Immature natural killer cell (primary cell): ENCODE results near the gene RIMBP2. TPM values are rescaled to one million over a fixed set of nuclear protein-coding genes. Genes with fewer than 3 reads are reported as not detected.

Experiments
- DNase-seq, 3 donors: peaks; one replicate each; pipeline ENCODE4 v3.0.0; 2022; ENCODE audit warnings: mixed read lengths in 1 of 3
- H3K27ac Mint-ChIP-seq, 6 donors: one replicate each; pipeline ENCODE4 v1.8.0; 2020; ENCODE audit warnings: mixed read lengths in 6 of 6, mild to moderate bottlenecking in 5 of 6, inconsistent platforms in 4 of 6, moderate library complexity in 3 of 6
- H3K27me3 Mint-ChIP-seq, 3 donors: one replicate each; pipeline ENCODE4 v1.8.0; 2020 to 2021; ENCODE audit warnings: low read depth in 3 of 3, mild to moderate bottlenecking in 3 of 3, mixed read lengths in 3 of 3, moderate library complexity in 3 of 3, inconsistent platforms in 1 of 3
- H3K36me3 Mint-ChIP-seq, 3 donors: one replicate each; pipeline ENCODE4 v1.8.0; 2020; ENCODE audit warnings: mixed read lengths in 3 of 3, inconsistent platforms in 2 of 3, mild to moderate bottlenecking in 2 of 3
- H3K4me1 Mint-ChIP-seq, 2 donors: one replicate each; pipeline ENCODE4 v1.8.0; 2020; ENCODE audit warnings: inconsistent platforms in 2 of 2, mild to moderate bottlenecking in 2 of 2, mixed read lengths in 2 of 2, moderate library complexity in 1 of 2
- H3K4me3 Mint-ChIP-seq, 5 donors: one replicate each; pipeline ENCODE4 v1.8.0; 2020; ENCODE audit warnings: mild to moderate bottlenecking in 5 of 5, mixed read lengths in 5 of 5, inconsistent platforms in 3 of 5, moderate library complexity in 3 of 5
- H3K9me3 Mint-ChIP-seq, 6 donors: one replicate each; pipeline ENCODE4 v1.8.0; 2020; ENCODE audit warnings: mild to moderate bottlenecking in 6 of 6, mixed read lengths in 6 of 6, inconsistent platforms in 4 of 6, moderate library complexity in 3 of 6
- polyA plus RNA-seq, 3 donors: library from polyadenylated mRNA; unstranded; fragments of 300-500 nt; fragmentation: Illumina TruSeq; gene quantifications; one replicate each; pipeline ENCODE4 v1.2.3, GENCODE V29; 2021

RIMBP2 gene
- polyA plus RNA-seq, 3 donors from 2014 or later, result not detected

DNA sequence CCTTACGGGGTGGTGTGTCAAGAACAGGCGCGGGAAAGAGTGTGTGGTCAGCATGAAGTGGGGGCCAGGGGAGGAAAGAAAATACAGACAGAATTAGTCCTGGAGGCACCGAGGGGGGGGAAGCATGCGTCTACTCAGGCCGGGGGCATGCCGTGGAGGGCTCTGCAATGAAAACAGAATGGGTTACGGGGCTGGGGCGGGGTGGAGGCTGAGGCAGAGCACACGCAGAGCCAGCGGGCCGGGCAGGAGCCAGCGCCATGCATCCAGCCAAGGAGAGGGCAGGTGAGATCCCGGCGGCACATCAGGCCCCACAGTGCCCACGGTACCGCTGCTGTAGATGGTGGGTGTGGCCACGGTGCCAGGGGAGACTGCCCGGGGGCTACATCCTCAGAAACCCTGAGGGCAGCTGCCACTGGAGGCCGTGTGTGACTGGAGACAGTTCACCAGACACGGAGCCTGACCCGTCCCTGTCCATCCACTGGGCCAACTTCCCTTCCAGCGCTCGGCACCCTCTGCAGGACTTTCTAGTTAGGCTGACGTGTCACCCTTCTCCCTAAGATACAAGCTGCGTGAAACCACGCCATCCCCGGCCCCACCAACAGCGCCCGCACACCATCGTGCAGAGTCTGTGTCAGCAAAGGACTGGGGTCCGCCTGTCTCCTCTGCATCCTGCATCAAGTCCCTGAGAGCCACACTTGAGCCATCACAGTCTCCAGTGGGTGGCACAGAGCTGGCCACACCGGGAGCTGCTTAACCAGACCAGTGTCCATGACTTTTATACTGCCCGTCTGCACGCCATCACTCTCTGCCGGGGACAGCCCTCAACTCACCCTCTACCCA, 291.0 kb downstream of the RIMBP2 start:
- DNase-seq, result no peak

GRCh38 chr12:130423991-130424857, 291.9 kb downstream of the RIMBP2 start:
- Mint-ChIP-seq H3K4me3 (no peak overlapping the region), H3K4me1 (no peaks in the 10 kb centered on the region), H3K36me3 (no peaks in the 10 kb centered on the region), H3K27ac (no peak overlapping the region), H3K9me3 (peaks cover 0 to 5% (median 0%) of the 10 kb centered on the region in 6 donors), H3K27me3 (peaks cover 0 to 2% (median 0%) of the 10 kb centered on the region in 3 donors)
- DNase-seq, result no peak

More for the DNA sequence above, 291.0 kb downstream of the RIMBP2 start:
- H3K36me3 Mint-ChIP-seq, result no peaks in the 10 kb centered on the region
- H3K4me3 Mint-ChIP-seq, result no peak overlapping the region
- H3K4me1 Mint-ChIP-seq, result no peaks in the 10 kb centered on the region
- peaks cover 0 to 2% (median 0%) of the 10 kb centered on the region in 3 donors for H3K27me3 Mint-ChIP-seq
- H3K27ac Mint-ChIP-seq, result no peak overlapping the region
- peaks cover 0 to 5% (median 0%) of the 10 kb centered on the region in 6 donors for H3K9me3 Mint-ChIP-seq

GRCh38 chr12:130423136-130423535, 293.0 kb downstream of the RIMBP2 start:
- Mint-ChIP-seq H3K4me1 (no peaks in the 10 kb centered on the region), H3K4me3 (no peak overlapping the region), H3K27me3 (peaks cover 0 to 4% (median 0%) of the 10 kb centered on the region in 3 donors), H3K36me3 (no peaks in the 10 kb centered on the region), H3K9me3 (peaks cover 0 to 5% (median 0%) of the 10 kb centered on the region in 6 donors), H3K27ac (no peak overlapping the region)
- no peak for DNase-seq

DNA sequence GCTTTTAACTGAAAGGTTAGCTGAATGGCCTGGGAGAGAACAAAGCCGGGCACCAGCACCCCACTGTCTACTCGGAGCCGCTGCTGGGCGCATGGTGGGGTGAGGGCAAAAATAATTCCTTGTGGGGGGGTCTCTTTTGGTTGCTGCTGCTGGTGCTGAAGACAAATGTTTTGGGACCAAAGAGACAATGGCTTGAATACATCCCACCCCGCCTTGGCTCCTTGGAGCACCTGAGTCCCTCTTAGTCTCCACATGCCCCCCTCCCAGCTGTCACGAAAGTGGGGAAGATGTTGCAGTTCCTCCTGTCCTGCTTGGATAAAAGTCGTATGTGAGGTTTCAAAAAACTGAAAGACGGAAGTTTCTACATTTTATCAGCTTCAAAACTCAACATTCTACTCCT, 293.4 kb downstream of the RIMBP2 start:
- H3K9me3 Mint-ChIP-seq, result peaks cover 0 to 3% (median 0%) of the 10 kb centered on the region in 6 donors
- H3K27ac Mint-ChIP-seq, result no peak overlapping the region
- H3K36me3 Mint-ChIP-seq, result no peaks in the 10 kb centered on the region
- H3K4me1 Mint-ChIP-seq, result no peaks in the 10 kb centered on the region
- H3K27me3 Mint-ChIP-seq, result peaks cover 0 to 4% (median 1%) of the 10 kb centered on the region in 3 donors
- no peak overlapping the region for H3K4me3 Mint-ChIP-seq
- DNase-seq, result no peak

DNA sequence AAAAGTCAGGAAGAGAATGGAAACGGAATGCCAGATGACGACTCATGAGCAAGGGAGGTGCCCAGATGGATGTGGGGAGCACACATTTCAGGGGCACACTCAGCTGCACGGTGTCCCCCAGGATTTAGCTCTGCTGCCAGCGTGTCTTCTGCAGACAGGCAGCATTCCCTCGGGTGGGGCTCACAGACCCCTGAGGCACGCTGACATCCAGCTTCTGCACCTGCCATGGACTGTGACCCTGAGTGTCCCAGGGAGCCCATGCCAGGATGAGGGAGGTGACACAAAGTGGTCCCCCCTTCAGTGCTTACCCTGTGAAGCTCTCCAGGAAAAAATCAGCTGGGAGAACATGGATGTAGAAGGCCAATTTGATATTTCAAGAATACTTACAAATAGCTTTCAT, 294.2 kb downstream of the RIMBP2 start:
- no peaks in the 10 kb centered on the region for H3K4me1 Mint-ChIP-seq
- peaks cover 0 to 2% (median 0%) of the 10 kb centered on the region in 6 donors for H3K9me3 Mint-ChIP-seq
- H3K4me3 Mint-ChIP-seq, result no peak overlapping the region
- no peak overlapping the region for H3K27ac Mint-ChIP-seq
- DNase-seq, result no peak
- H3K36me3 Mint-ChIP-seq, result no peaks in the 10 kb centered on the region
- peaks cover 3 to 5% (median 4%) of the 10 kb centered on the region in 3 donors for H3K27me3 Mint-ChIP-seq

- Mint-ChIP-seq H3K4me3 (no peak overlapping the region), H3K9me3 (peaks cover 0 to 4% (median 0%) of the 10 kb centered on the region in 6 donors), H3K27ac (no peak overlapping the region), H3K27me3 (peaks cover 3 to 5% (median 4%) of the 10 kb centered on the region in 3 donors), H3K36me3 (no peaks in the 10 kb centered on the region), H3K4me1 (no peaks in the 10 kb centered on the region)
- DNase-seq, result no peak
These were observed 296.0 kb downstream of the RIMBP2 start for GRCh38 chr12:130420071-130420470.

DNA sequence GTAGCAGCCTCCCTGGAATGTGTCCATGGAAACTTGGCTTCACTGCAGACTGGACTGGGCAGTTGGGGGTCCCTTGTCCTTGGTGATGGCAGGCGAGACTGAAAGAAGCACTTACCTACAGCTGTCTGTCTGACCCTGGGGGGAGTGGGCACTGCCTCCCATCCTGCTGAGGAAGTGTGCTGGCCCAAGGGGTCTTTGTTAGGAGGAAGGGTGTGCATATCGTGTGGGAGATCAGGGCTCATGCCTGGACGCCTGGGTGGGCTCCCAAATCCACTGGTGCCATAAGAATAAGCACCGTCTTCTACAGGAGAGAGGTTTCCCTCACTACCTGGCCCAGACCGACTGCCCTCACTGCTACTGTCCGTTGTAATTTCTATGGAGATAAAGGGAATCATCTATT, 297.0 kb downstream of the RIMBP2 start:
- H3K36me3 Mint-ChIP-seq, result no peaks in the 10 kb centered on the region
- no peak overlapping the region for H3K27ac Mint-ChIP-seq
- peaks cover 2 to 5% (median 3%) of the 10 kb centered on the region in 3 donors for H3K27me3 Mint-ChIP-seq
- DNase-seq, result no peak
- H3K4me3 Mint-ChIP-seq, result no peak overlapping the region
- no peaks in the 10 kb centered on the region for H3K4me1 Mint-ChIP-seq
- H3K9me3 Mint-ChIP-seq, result peaks cover 0 to 4% (median 0%) of the 10 kb centered on the region in 6 donors

GRCh38 chr12:130418251-130418650, 297.8 kb downstream of the RIMBP2 start:
- no peak overlapping the region for H3K4me3 Mint-ChIP-seq
- peaks cover 2 to 5% (median 3%) of the 10 kb centered on the region in 3 donors for H3K27me3 Mint-ChIP-seq

GRCh38 chr12:130414381-130414780, 301.7 kb downstream of the RIMBP2 start:
- peaks cover 2 to 13% (median 3%) of the 10 kb centered on the region in 3 donors for H3K27me3 Mint-ChIP-seq
- H3K36me3 Mint-ChIP-seq, result no peaks in the 10 kb centered on the region
- H3K27ac Mint-ChIP-seq, result no peak overlapping the region
- no peak for DNase-seq
- H3K4me1 Mint-ChIP-seq, result no peaks in the 10 kb centered on the region
- H3K9me3 Mint-ChIP-seq, result peaks cover 0 to 2% (median 0%) of the 10 kb centered on the region in 6 donors
- no peak overlapping the region for H3K4me3 Mint-ChIP-seq

More at GRCh38 chr12:130418251-130418650, 297.8 kb downstream of the RIMBP2 start:
- DNase-seq, result no peak
- no peak overlapping the region for H3K27ac Mint-ChIP-seq
- no peaks in the 10 kb centered on the region for H3K4me1 Mint-ChIP-seq
- H3K9me3 Mint-ChIP-seq, result peaks cover 0 to 4% (median 0%) of the 10 kb centered on the region in 6 donors
- no peaks in the 10 kb centered on the region for H3K36me3 Mint-ChIP-seq

DNA sequence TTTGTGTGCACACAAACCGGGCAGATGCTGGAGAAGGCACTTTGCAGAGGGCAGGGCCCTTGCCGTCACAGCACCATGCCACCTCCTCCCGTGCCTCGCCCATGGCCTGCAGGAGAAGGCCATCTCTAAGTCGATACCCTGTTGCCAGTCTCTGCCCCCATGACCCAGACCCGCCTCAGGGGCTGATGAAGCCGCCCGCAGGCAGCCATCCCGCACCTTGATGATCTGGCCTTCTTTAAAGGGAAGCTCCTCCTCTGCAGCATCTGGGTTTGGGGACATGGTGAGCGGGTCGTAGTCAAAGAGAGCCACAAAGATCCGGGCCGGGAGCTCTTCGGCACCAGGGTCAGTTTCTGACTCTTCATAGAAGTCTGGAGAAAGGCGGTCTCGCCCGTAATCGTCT, 302.2 kb downstream of the RIMBP2 start:
- no peak overlapping the region for H3K27ac Mint-ChIP-seq
- H3K4me1 Mint-ChIP-seq, result no peaks in the 10 kb centered on the region
- no peak for DNase-seq
- no peak overlapping the region for H3K4me3 Mint-ChIP-seq
- H3K9me3 Mint-ChIP-seq, result peaks cover 0 to 4% (median 0%) of the 10 kb centered on the region in 6 donors
- H3K36me3 Mint-ChIP-seq, result no peaks in the 10 kb centered on the region
- peaks cover 2 to 13% (median 3%) of the 10 kb centered on the region in 3 donors for H3K27me3 Mint-ChIP-seq

- peaks cover 0 to 4% (median 0%) of the 10 kb centered on the region in 6 donors for H3K9me3 Mint-ChIP-seq
- H3K4me3 Mint-ChIP-seq, result no peak overlapping the region
- no peak for DNase-seq
- peaks cover 0 to 11% (median 2%) of the 10 kb centered on the region in 3 donors for H3K27me3 Mint-ChIP-seq
- no peak overlapping the region for H3K27ac Mint-ChIP-seq
- H3K4me1 Mint-ChIP-seq, result no peaks in the 10 kb centered on the region
- no peaks in the 10 kb centered on the region for H3K36me3 Mint-ChIP-seq
These were observed 303.7 kb downstream of the RIMBP2 start for GRCh38 chr12:130412384-130412783.

DNA sequence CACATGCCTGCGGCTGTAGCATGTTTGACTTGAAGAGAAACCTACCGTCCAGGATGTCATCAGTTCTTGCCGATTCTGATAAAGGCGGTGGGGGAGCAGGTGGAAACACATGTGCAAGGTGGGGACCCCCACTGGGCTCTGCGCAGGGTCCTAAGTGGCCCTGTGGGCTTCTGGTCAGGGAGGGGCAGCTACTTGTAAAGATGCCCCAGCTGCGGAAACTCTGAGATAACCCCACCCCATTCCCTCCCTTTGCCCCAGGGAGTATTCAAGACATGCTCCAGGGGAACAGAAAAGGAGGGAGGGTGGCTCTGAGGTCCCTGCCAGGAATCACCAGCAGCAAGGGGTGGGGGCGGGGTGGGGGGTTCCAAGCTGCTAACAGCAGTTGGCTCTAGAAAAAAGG, 310.8 kb downstream of the RIMBP2 start:
- no peak overlapping the region for H3K27ac Mint-ChIP-seq
- DNase-seq, result no peak
- H3K9me3 Mint-ChIP-seq, result peaks cover 0 to 5% (median 0%) of the 10 kb centered on the region in 6 donors
- H3K4me1 Mint-ChIP-seq, result no peaks in the 10 kb centered on the region
- no peaks in the 10 kb centered on the region for H3K36me3 Mint-ChIP-seq
- H3K27me3 Mint-ChIP-seq, result peaks cover 1 to 5% (median 2%) of the 10 kb centered on the region in 3 donors
- H3K4me3 Mint-ChIP-seq, result no peak overlapping the region

- H3K36me3 Mint-ChIP-seq, result no peaks in the 10 kb centered on the region
- peaks cover 0 to 3% (median 2%) of the 10 kb centered on the region in 3 donors for H3K27me3 Mint-ChIP-seq
- no peak overlapping the region for H3K4me3 Mint-ChIP-seq
- no peaks in the 10 kb centered on the region for H3K4me1 Mint-ChIP-seq
- DNase-seq, result no peak
- H3K27ac Mint-ChIP-seq, result no peak overlapping the region
- H3K9me3 Mint-ChIP-seq, result peaks cover 0 to 3% (median 0%) of the 10 kb centered on the region in 6 donors
These were observed 314.4 kb downstream of the RIMBP2 start for GRCh38 chr12:130401703-130402102.
